Mesendoderm (in vitro differentiated cells): ENCODE data around the gene CROCC2.

Source experiments
- DNase-seq: peaks from one replicate; pipeline ENCODE4 v3.0.0; 2013
- H2AK5ac ChIP-seq: 2 replicates; pipeline ENCODE4 v1.6.1; 2013; ENCODE audit warnings: low read length, inconsistent platforms
- H2BK120ac ChIP-seq: 2 replicates; pipeline ENCODE4 v1.6.1; 2013; ENCODE audit warnings: low read depth, mild to moderate bottlenecking, low read length, moderate library complexity, mixed read lengths
- H2BK15ac ChIP-seq: replicated peaks from 2 replicates; pipeline ENCODE4 v1.6.1; 2013; ENCODE audit warnings: low read depth, mild to moderate bottlenecking, moderate library complexity
- H2BK5ac ChIP-seq: 2 replicates; pipeline ENCODE4 v1.6.1; 2013; ENCODE audit warnings: low read length, inconsistent platforms
- H3K18ac ChIP-seq: 2 replicates; pipeline ENCODE4 v1.6.1; 2013; ENCODE audit warnings: mild to moderate bottlenecking, low read length, mixed read lengths
- H3K23ac ChIP-seq: one replicate; pipeline ENCODE4 v1.6.1; 2013; ENCODE audit warnings: low read length
- H3K27ac ChIP-seq: 2 replicates; pipeline ENCODE4 v1.5.1; 2013; ENCODE audit warnings: low read depth, mild to moderate bottlenecking, inconsistent platforms, low read length, moderate library complexity
- H3K27me3 ChIP-seq: 2 replicates; pipeline ENCODE4 v1.6.1; 2013; ENCODE audit warnings: low read length, control low read depth, mild to moderate bottlenecking, inconsistent platforms; ENCODE audit not compliant: insufficient read depth, poor library complexity
- H3K36me3 ChIP-seq: 2 replicates; pipeline ENCODE4 v1.6.1; 2013; ENCODE audit warnings: low read length, inconsistent platforms; ENCODE audit not compliant: control insufficient read depth, insufficient read depth
- H3K4ac ChIP-seq: one replicate; pipeline ENCODE4 v1.6.1; 2013; ENCODE audit warnings: low read depth, mild to moderate bottlenecking, low read length, moderate library complexity
- H3K4me1 ChIP-seq: 2 replicates; pipeline ENCODE4 v1.6.1; 2013; ENCODE audit warnings: low read depth, low read length, inconsistent platforms; ENCODE audit not compliant: control insufficient read depth
- H3K4me2 ChIP-seq: 2 replicates; pipeline ENCODE4 v1.6.1; 2013; ENCODE audit warnings: low read length
- H3K4me3 ChIP-seq: 2 replicates; pipeline ENCODE4 v1.5.1; 2013; ENCODE audit warnings: mild to moderate bottlenecking, low read length
- H3K56ac ChIP-seq: one replicate; pipeline ENCODE4 v1.6.1; 2013; ENCODE audit warnings: low read length
- H3K79me1 ChIP-seq: 2 replicates; pipeline ENCODE4 v1.6.1; 2013; ENCODE audit warnings: low read length, inconsistent platforms
- H3K79me2 ChIP-seq: 2 replicates; pipeline ENCODE4 v1.6.1; 2013; ENCODE audit warnings: mild to moderate bottlenecking, low read length; ENCODE audit not compliant: control insufficient read depth, insufficient read depth
- H3K9ac ChIP-seq: 2 replicates; pipeline ENCODE4 v1.6.1; 2013; ENCODE audit warnings: low read length, inconsistent platforms
- H4K5ac ChIP-seq: one replicate; pipeline ENCODE4 v1.6.1; 2013; ENCODE audit warnings: low read length
- H4K8ac ChIP-seq: one replicate; pipeline ENCODE4 v1.6.1; 2013; ENCODE audit warnings: low read depth, mild to moderate bottlenecking, control low read depth, low read length, moderate library complexity
- WGBS: extraction: QIAGEN DNeasy Blood & Tissue Kit; methylation state at CpG from one replicate; pipeline ENCODE4 v1.1.7; 2013; ENCODE audit warnings: low lambda C conversion rate, missing lambda C conversion rate; ENCODE audit not compliant: insufficient coverage; ENCODE audit errors: extremely low coverage; 5-methylcytosine and 5-hydroxymethylcytosine counted together

Gene CROCC2

DNA sequence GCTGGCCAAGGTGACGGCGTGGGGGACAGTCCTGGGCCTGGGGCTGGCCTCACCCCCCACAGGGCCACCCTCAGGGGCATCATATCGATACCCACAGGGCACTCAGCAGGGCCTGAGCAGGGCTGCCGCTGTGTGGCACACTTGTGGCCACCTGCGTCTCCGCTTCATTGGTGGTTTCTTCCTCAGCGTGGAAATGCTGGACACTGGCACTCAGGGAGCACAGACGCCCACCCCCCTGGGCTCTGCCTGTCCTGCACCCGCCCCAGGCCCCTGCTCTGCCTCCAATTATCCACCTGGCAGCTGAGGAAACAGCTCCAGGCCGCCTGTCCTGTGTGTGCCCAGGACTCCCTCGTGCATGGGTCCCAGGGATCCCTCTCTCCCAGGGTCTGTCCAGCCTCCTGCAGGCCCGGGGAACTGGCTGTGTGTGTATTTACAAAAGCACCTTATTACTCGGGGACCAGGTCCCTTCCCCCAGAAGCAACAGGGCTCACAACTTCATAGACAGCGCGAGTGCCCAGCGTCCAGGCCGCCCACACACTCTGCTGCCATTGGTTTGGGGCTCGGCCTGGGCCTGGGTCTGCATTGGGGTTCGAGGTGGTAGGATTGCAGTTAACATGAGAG, 13.1 kb downstream of the CROCC2 start:
- no peak overlapping the region for H3K27ac ChIP-seq
- H3K4ac ChIP-seq, result no peak overlapping the region
- H3K36me3 ChIP-seq, result no peaks in the 10 kb centered on the region
- H4K5ac ChIP-seq, result no peak overlapping the region
- WGBS, result no CpG with 5 or more reads among the region's 19 CpGs
- no peak overlapping the region for H3K4me2 ChIP-seq
- no peak overlapping the region for H3K23ac ChIP-seq
- no peak for DNase-seq
- no peak overlapping the region for H2BK15ac ChIP-seq
- no peak overlapping the region for H4K8ac ChIP-seq
- H2AK5ac ChIP-seq, result no peak overlapping the region
- no peak overlapping the region for H3K9ac ChIP-seq
- no peak overlapping the region for H3K56ac ChIP-seq
- no peaks in the 10 kb centered on the region for H3K4me1 ChIP-seq
- no peak overlapping the region for H3K18ac ChIP-seq
- no peaks in the 10 kb centered on the region for H3K79me1 ChIP-seq
- H3K79me2 ChIP-seq, result no peaks in the 10 kb centered on the region
- H2BK5ac ChIP-seq, result no peak overlapping the region
- H3K4me3 ChIP-seq, result no peak overlapping the region
- H3K27me3 ChIP-seq, result no peaks in the 10 kb centered on the region
- H2BK120ac ChIP-seq, result no peak overlapping the region

DNA sequence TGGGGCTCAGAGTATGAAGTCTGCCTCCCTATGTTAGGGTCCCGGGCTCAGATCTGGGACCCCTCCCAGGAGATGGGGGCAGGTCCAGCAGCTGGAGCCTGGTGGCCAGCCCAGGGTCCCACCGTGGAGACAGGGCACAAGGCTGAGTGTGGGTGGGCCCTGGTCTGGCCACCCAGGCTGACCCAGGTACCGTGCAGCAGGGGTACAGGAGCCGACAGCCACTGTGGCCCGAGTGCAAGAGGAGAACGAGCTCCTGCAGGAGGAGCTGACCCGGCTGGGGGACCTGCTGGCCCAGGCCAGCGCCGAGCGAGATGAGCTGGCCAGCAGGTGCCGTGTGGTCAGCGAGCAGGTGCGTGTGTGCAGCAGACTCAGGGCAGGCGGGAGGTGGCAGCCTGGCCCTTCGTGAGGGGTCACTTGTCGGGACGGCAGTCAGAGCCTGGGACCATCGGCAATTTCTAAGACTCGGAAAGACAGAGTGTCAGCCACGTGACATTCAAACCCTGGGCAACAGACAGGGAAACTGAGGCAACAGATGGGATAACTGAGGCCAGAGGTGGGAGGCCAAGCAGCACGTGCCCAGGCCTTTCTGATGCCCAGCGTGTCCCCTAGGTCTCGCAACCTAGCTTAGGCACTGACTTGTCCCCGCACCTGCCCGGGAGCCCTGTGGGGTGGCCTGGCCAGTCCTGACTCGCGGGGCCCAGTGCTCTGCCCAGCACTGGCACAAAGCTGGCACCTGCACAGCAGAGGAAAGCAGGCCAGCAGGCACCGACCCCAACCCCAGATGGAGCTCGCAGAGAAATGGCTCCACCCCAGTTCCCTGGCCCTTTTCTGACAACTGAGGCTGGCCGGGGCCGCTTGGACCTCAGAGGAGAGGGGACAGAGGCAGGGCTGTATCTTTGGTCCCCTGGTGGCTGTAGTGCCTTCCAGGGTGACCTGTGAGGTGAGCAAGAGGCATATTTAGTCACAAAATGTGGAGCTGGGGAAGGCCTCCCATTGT, 13.9 kb downstream of the CROCC2 start:
- no CpG with 5 or more reads among the region's 31 CpGs for WGBS

DNA sequence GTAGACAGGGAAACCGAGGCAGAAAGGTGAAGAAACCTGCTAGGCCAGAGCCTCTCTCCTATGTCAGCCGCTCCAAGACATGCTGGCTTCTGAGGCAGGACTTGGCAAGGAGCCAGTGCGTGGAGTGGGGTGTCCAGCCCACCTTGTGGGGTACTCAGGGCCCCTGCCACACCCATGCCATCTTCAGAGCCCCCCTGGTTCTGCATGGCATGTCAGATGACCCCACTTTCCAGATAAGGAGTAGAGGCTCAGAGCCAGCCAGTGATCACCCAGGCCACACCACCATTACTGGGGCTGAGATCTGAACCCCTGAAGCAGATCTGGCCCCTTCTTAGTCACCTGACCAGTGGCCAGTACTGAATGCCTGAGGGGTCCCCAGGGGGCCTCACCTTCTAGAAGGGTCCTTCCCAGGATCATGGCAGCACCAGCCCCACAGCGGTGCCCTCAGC, 14.7 kb downstream of the CROCC2 start:
- no peaks in the 10 kb centered on the region for H3K36me3 ChIP-seq
- no peaks in the 10 kb centered on the region for H3K79me1 ChIP-seq
- H3K27ac ChIP-seq, result no peak overlapping the region
- no peak overlapping the region for H3K9ac ChIP-seq
- no peaks in the 10 kb centered on the region for H3K79me2 ChIP-seq
- H3K4me1 ChIP-seq, result no peaks in the 10 kb centered on the region
- no peak overlapping the region for H4K8ac ChIP-seq
- no peak overlapping the region for H4K5ac ChIP-seq
- WGBS, result no CpG with 5 or more reads among the region's 4 CpGs
- H3K18ac ChIP-seq, result no peak overlapping the region
- H3K4me2 ChIP-seq, result no peak overlapping the region
- no peak overlapping the region for H3K4ac ChIP-seq
- no peak overlapping the region for H2BK120ac ChIP-seq
- H2BK15ac ChIP-seq, result no peak overlapping the region
- no peak overlapping the region for H3K4me3 ChIP-seq
- no peak overlapping the region for H2BK5ac ChIP-seq
- no peak for DNase-seq
- no peaks in the 10 kb centered on the region for H3K27me3 ChIP-seq
- no peak overlapping the region for H3K56ac ChIP-seq
- H3K23ac ChIP-seq, result no peak overlapping the region
- no peak overlapping the region for H2AK5ac ChIP-seq

More for the DNA sequence above, 13.9 kb downstream of the CROCC2 start:
- Histone ChIP-seq H4K5ac (no peak overlapping the region), H3K79me1 (no peaks in the 10 kb centered on the region), H3K79me2 (no peaks in the 10 kb centered on the region), H3K4me2 (no peak overlapping the region), H2BK120ac (no peak overlapping the region), H3K27ac (no peak overlapping the region), H3K56ac (no peak overlapping the region), H2BK15ac (no peak overlapping the region), H3K4me1 (no peaks in the 10 kb centered on the region), H3K18ac (no peak overlapping the region), H2BK5ac (no peak overlapping the region), H4K8ac (no peak overlapping the region), H3K23ac (no peak overlapping the region), H3K36me3 (no peaks in the 10 kb centered on the region), H3K4ac (no peak overlapping the region), H3K4me3 (no peak overlapping the region), H2AK5ac (no peak overlapping the region), H3K9ac (no peak overlapping the region), H3K27me3 (no peaks in the 10 kb centered on the region)
- DNase-seq, result no peak

DNA sequence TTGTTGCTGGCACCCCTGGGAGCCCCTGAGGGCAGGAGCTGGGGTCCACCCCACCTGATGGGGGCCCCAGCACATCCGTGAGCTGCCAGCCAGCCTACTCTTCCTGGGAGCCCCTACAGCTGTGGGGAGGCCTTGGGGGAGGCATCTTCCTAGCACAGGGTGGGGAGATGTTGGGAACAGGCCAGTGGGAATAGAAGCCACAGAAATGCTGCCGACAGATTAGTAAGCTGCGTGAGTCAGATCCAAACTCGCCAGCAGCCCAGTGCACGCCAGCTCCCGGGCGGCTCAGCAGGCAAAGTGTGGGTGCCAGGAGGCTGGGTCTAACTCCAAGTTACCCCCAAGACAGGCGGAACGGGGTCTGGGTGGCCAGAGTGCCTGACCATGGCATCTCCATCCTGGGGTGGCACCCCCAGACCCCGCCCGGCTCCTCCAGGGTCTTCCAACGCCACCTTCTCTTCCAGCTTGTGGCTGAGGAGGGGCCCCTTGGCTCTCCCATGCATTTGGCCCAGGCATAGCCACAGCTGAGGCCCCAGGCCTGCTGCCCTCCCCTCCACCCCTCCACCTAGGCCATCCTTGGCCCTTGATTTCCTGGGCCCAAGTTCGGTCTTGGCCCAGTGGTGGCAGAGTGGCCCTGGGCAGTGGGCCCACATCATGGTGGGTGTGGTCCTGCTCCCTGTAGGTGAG, 15.3 kb downstream of the CROCC2 start:
- WGBS, result no CpG with 5 or more reads among the region's 13 CpGs
- no peak for DNase-seq

DNA sequence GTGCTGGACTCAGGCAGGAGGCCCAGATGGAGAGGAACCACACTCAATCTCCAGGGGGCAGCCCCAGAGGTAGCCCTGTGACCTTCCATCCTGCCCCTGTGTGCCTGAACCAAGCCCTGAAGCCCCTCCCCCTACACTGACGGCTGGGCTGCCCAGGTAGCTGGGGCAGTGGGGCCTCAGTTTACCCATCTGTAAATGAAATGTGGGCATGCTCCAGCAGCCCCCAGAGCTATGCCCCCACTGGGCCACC, 15.8 kb downstream of the CROCC2 start:
- no peak overlapping the region for H3K4me3 ChIP-seq
- no peak overlapping the region for H2BK5ac ChIP-seq
- no CpG with 5 or more reads among the region's 1 CpG for WGBS
- H4K8ac ChIP-seq, result no peak overlapping the region
- DNase-seq, result no peak
- no peaks in the 10 kb centered on the region for H3K4me1 ChIP-seq
- no peak overlapping the region for H3K18ac ChIP-seq
- no peak overlapping the region for H3K56ac ChIP-seq
- H3K9ac ChIP-seq, result no peak overlapping the region
- H3K4me2 ChIP-seq, result no peak overlapping the region
- no peaks in the 10 kb centered on the region for H3K27me3 ChIP-seq
- no peak overlapping the region for H4K5ac ChIP-seq
- no peaks in the 10 kb centered on the region for H3K79me1 ChIP-seq
- H2AK5ac ChIP-seq, result no peak overlapping the region
- H3K4ac ChIP-seq, result no peak overlapping the region
- H3K36me3 ChIP-seq, result no peaks in the 10 kb centered on the region
- H2BK120ac ChIP-seq, result no peak overlapping the region
- H3K27ac ChIP-seq, result no peak overlapping the region
- no peak overlapping the region for H3K23ac ChIP-seq
- no peaks in the 10 kb centered on the region for H3K79me2 ChIP-seq
- no peak overlapping the region for H2BK15ac ChIP-seq

More for the DNA sequence above, 15.3 kb downstream of the CROCC2 start:
- H3K56ac ChIP-seq, result no peak overlapping the region
- H3K23ac ChIP-seq, result no peak overlapping the region
- H2BK5ac ChIP-seq, result no peak overlapping the region
- no peak overlapping the region for H4K5ac ChIP-seq
- H4K8ac ChIP-seq, result no peak overlapping the region
- H3K79me2 ChIP-seq, result no peaks in the 10 kb centered on the region
- no peak overlapping the region for H2AK5ac ChIP-seq
- H2BK15ac ChIP-seq, result no peak overlapping the region
- no peak overlapping the region for H3K9ac ChIP-seq
- H3K18ac ChIP-seq, result no peak overlapping the region
- no peaks in the 10 kb centered on the region for H3K4me1 ChIP-seq
- H3K27me3 ChIP-seq, result no peaks in the 10 kb centered on the region
- no peak overlapping the region for H3K4me2 ChIP-seq
- no peak overlapping the region for H3K4me3 ChIP-seq
- no peak overlapping the region for H3K4ac ChIP-seq
- no peak overlapping the region for H2BK120ac ChIP-seq
- H3K79me1 ChIP-seq, result no peaks in the 10 kb centered on the region
- no peak overlapping the region for H3K27ac ChIP-seq
- H3K36me3 ChIP-seq, result no peaks in the 10 kb centered on the region
